Neural cell (in vitro differentiated cells): ENCODE measurements around the gene FAM118B.

Source experiments
- EP300 ChIP-seq: fragments of 450-650 bp; conservative IDR thresholded peaks from 2 replicates; pipeline ENCODE4 v1.6.1; 2014; ENCODE audit warnings: antibody characterized with exemption, mild to moderate bottlenecking, moderate library complexity; ENCODE audit not compliant: poor library complexity, severe bottlenecking
- EZH2 ChIP-seq: fragments of 200-600, 300-800 bp; shearing (Covaris generic), sonication (generic); IDR thresholded peaks from 2 replicates; pipeline ENCODE4 v1.6.1; 2014; ENCODE audit warnings: antibody characterized with exemption, low read length, borderline replicate concordance, mild to moderate bottlenecking; ENCODE audit not compliant: insufficient read depth, poor library complexity, severe bottlenecking
- MXI1 ChIP-seq: fragments of 450-650 bp; conservative IDR thresholded peaks from 2 replicates; pipeline ENCODE4 v1.6.1; 2014; ENCODE audit warnings: antibody characterized with exemption, mild to moderate bottlenecking; ENCODE audit not compliant: poor library complexity, severe bottlenecking
- POLR2AphosphoS5 ChIP-seq: IDR thresholded peaks from 2 replicates; pipeline ENCODE4 v1.6.1; 2012
- RAD21 ChIP-seq: fragments of 450-650 bp; conservative IDR thresholded peaks from 2 replicates; pipeline ENCODE4 v1.6.1; 2014; ENCODE audit warnings: antibody characterized with exemption, mild to moderate bottlenecking, moderate library complexity
- SMC3 ChIP-seq: fragments of 450-650 bp; conservative IDR thresholded peaks from 2 replicates; pipeline ENCODE4 v1.6.1; 2014; ENCODE audit warnings: antibody characterized with exemption, mild to moderate bottlenecking, moderate library complexity; ENCODE audit not compliant: poor library complexity
- TAF1 ChIP-seq: IDR thresholded peaks from 2 replicates; pipeline ENCODE4 v1.6.1; 2012; ENCODE audit warnings: low read depth
- TF ChIP-seq, protein P1 (sequence below): fragments of 450-650 bp; IDR thresholded peaks from 2 replicates; pipeline ENCODE4 v1.5.1; 2014; ENCODE audit warnings: antibody characterized with exemption, mild to moderate bottlenecking, moderate library complexity; ENCODE audit not compliant: poor library complexity, severe bottlenecking
- TF ChIP-seq, protein P2 (sequence below): IDR thresholded peaks from 2 replicates; pipeline ENCODE4 v1.6.1; 2012; ENCODE audit warnings: borderline replicate concordance

GRCh38 chr11:126311401-126312291 is 100.1 kb downstream of the FAM118B start:
- TF ChIP-seq EZH2 (no peak), MXI1 (no peak), RAD21 (no peak), EP300 (no peak), POLR2AphosphoS5 (no peak), TAF1 (no peak), SMC3 (no peak)
- TF ChIP-seq, protein P1, sequence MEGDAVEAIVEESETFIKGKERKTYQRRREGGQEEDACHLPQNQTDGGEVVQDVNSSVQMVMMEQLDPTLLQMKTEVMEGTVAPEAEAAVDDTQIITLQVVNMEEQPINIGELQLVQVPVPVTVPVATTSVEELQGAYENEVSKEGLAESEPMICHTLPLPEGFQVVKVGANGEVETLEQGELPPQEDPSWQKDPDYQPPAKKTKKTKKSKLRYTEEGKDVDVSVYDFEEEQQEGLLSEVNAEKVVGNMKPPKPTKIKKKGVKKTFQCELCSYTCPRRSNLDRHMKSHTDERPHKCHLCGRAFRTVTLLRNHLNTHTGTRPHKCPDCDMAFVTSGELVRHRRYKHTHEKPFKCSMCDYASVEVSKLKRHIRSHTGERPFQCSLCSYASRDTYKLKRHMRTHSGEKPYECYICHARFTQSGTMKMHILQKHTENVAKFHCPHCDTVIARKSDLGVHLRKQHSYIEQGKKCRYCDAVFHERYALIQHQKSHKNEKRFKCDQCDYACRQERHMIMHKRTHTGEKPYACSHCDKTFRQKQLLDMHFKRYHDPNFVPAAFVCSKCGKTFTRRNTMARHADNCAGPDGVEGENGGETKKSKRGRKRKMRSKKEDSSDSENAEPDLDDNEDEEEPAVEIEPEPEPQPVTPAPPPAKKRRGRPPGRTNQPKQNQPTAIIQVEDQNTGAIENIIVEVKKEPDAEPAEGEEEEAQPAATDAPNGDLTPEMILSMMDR = no peak
- TF ChIP-seq, protein P2, sequence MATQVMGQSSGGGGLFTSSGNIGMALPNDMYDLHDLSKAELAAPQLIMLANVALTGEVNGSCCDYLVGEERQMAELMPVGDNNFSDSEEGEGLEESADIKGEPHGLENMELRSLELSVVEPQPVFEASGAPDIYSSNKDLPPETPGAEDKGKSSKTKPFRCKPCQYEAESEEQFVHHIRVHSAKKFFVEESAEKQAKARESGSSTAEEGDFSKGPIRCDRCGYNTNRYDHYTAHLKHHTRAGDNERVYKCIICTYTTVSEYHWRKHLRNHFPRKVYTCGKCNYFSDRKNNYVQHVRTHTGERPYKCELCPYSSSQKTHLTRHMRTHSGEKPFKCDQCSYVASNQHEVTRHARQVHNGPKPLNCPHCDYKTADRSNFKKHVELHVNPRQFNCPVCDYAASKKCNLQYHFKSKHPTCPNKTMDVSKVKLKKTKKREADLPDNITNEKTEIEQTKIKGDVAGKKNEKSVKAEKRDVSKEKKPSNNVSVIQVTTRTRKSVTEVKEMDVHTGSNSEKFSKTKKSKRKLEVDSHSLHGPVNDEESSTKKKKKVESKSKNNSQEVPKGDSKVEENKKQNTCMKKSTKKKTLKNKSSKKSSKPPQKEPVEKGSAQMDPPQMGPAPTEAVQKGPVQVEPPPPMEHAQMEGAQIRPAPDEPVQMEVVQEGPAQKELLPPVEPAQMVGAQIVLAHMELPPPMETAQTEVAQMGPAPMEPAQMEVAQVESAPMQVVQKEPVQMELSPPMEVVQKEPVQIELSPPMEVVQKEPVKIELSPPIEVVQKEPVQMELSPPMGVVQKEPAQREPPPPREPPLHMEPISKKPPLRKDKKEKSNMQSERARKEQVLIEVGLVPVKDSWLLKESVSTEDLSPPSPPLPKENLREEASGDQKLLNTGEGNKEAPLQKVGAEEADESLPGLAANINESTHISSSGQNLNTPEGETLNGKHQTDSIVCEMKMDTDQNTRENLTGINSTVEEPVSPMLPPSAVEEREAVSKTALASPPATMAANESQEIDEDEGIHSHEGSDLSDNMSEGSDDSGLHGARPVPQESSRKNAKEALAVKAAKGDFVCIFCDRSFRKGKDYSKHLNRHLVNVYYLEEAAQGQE = no peak
